IMR-90 (cell line): ENCODE measurements around the gene SPANXA1. TPM values are rescaled to one million over a fixed set of nuclear protein-coding genes. Genes with fewer than 3 reads are reported as not detected.
"Not testable (repeated sequence)": the region's sequence is repeated elsewhere in the genome, so short reads cannot be mapped to it uniquely, and the experiment has no call there.

Experiments
- ATAC-seq: fragments of 200-7000 bp; cut with Tn5 transposase; 2 replicates; pipeline ENCODE4 v1.9.1; 2020; ENCODE audit warnings: low read depth, mild to moderate bottlenecking, moderate library complexity
- BruUV-seq: library from RNA; stranded (reverse); fragments of 400-500 nt; replicated peaks from 2 replicates; lab custom pipeline; 2021; lab: Mats Ljungman, UMichigan
- CTCF ChIA-PET: fragments of 300-600 bp; formaldehyde crosslinking; extraction: SDS; loops from one replicate; lab custom pipeline; 2021; ENCODE audit warnings: antibody characterized with exemption; lab: Yijun Ruan, JAX
- POLR2A ChIA-PET: fragments of 300-600 bp; sonication (Branson Sonifier 250); formaldehyde crosslinking; loops from one replicate; lab custom pipeline; 2022; ENCODE audit warnings: antibody characterized with exemption; ENCODE audit not compliant: unreplicated experiment; lab: Charles Lee
- DNase-seq: peaks from one replicate; pipeline ENCODE4 v3.0.0; 2013
- H2AFZ ChIP-seq: replicated peaks from 2 replicates; pipeline ENCODE3; 2013; ENCODE audit warnings: low read length, mild to moderate bottlenecking; ENCODE audit not compliant: poor library complexity
- H2AK5ac ChIP-seq: 2 replicates; pipeline ENCODE4 v1.6.1; 2013; ENCODE audit warnings: low read depth, low read length, inconsistent platforms
- H2AK9ac ChIP-seq: replicated peaks from 2 replicates; pipeline ENCODE3; 2013; ENCODE audit warnings: mild to moderate bottlenecking, low read depth, low read length, moderate library complexity; ENCODE audit not compliant: poor library complexity
- H2BK120ac ChIP-seq: 2 replicates; pipeline ENCODE4 v1.6.1; 2013; ENCODE audit warnings: low read depth, low read length, inconsistent platforms
- H2BK15ac ChIP-seq: 3 replicates; pipeline ENCODE4 v1.6.1; 2013; ENCODE audit warnings: low read depth, low read length, inconsistent platforms
- H2BK20ac ChIP-seq: 2 replicates; pipeline ENCODE4 v1.6.1; 2013; ENCODE audit warnings: low read depth, mild to moderate bottlenecking, inconsistent platforms, low read length, moderate library complexity
- H2BK5ac ChIP-seq: 2 replicates; pipeline ENCODE4 v1.6.1; 2013; ENCODE audit warnings: mild to moderate bottlenecking, low read depth, low read length, inconsistent platforms; ENCODE audit not compliant: poor library complexity, severe bottlenecking
- H3K14ac ChIP-seq: replicated peaks from 2 replicates; pipeline ENCODE4 v1.6.1; 2013; ENCODE audit warnings: low read depth, low read length, inconsistent platforms
- H3K18ac ChIP-seq: 2 replicates; pipeline ENCODE4 v1.6.1; 2013; ENCODE audit warnings: low read depth, low read length, control low read depth
- H3K23ac ChIP-seq: 2 replicates; pipeline ENCODE4 v1.6.1; 2013; ENCODE audit warnings: low read depth, low read length, inconsistent platforms
- H3K27ac ChIP-seq: 2 replicates; pipeline ENCODE4 v1.5.1; 2013; ENCODE audit warnings: mild to moderate bottlenecking, control low read depth, low read length; ENCODE audit not compliant: insufficient read depth
- H3K27me3 ChIP-seq: 2 replicates; pipeline ENCODE4 v1.6.1; 2013; ENCODE audit warnings: low read length; ENCODE audit not compliant: control insufficient read depth, insufficient read depth
- H3K36me3 ChIP-seq: 2 replicates; pipeline ENCODE4 v1.6.1; 2013; ENCODE audit warnings: low read length, mixed read lengths; ENCODE audit not compliant: control insufficient read depth, insufficient read depth
- H3K4ac ChIP-seq: 2 replicates; pipeline ENCODE4 v1.6.1; 2013; ENCODE audit warnings: low read depth, low read length, inconsistent platforms
- H3K4me1 ChIP-seq: 2 replicates; pipeline ENCODE4 v1.6.1; 2013; ENCODE audit warnings: low read length, mixed read lengths; ENCODE audit not compliant: control insufficient read depth, insufficient read depth
- H3K4me2 ChIP-seq: 2 replicates; pipeline ENCODE4 v1.6.1; 2013; ENCODE audit warnings: low read depth, mild to moderate bottlenecking, control low read depth, low read length, moderate library complexity
- H3K4me3 ChIP-seq: 2 replicates; pipeline ENCODE4 v1.5.1; 2013; ENCODE audit warnings: low read depth, mild to moderate bottlenecking, control low read depth, low read length, moderate library complexity; ENCODE audit not compliant: insufficient read depth
- H3K56ac ChIP-seq: 2 replicates; pipeline ENCODE4 v1.6.1; 2013; ENCODE audit warnings: low read length, inconsistent platforms; ENCODE audit not compliant: insufficient read depth; ENCODE audit errors: extremely low read depth
- H3K79me1 ChIP-seq, 2 experiments: 2 replicates each; pipeline ENCODE4 v1.6.1; 2013; ENCODE audit warnings: low read length in 2 of 2, inconsistent platforms in 1 of 2, low read depth in 1 of 2
- H3K9ac ChIP-seq: 2 replicates; pipeline ENCODE4 v1.6.1; 2013; ENCODE audit warnings: low read depth, low read length, control low read depth
- H3K9me1 ChIP-seq: 2 replicates; pipeline ENCODE4 v1.6.1; 2013; ENCODE audit warnings: low read length, inconsistent platforms; ENCODE audit not compliant: insufficient read depth
- H3K9me3 ChIP-seq: 2 replicates; pipeline ENCODE4 v1.6.1; 2013; ENCODE audit warnings: low read length; ENCODE audit not compliant: control insufficient read depth, insufficient read depth
- H4K20me1 ChIP-seq: 2 replicates; pipeline ENCODE4 v1.6.1; 2013; ENCODE audit warnings: low read length, inconsistent platforms; ENCODE audit not compliant: insufficient read depth
- H4K5ac ChIP-seq: 2 replicates; pipeline ENCODE4 v1.6.1; 2013; ENCODE audit warnings: mild to moderate bottlenecking, low read depth, low read length, control low read depth
- H4K8ac ChIP-seq, 2 experiments: 2 replicates each; pipeline ENCODE4 v1.6.1; 2013; ENCODE audit warnings: low read depth in 2 of 2, low read length in 2 of 2, control low read depth in 1 of 2, inconsistent platforms in 1 of 2
- H4K91ac ChIP-seq: 2 replicates; pipeline ENCODE4 v1.6.1; 2013; ENCODE audit warnings: low read depth, low read length, inconsistent platforms; ENCODE audit not compliant: insufficient read depth
- FOS ChIP-seq: fragments of 150-350 bp; IDR thresholded peaks from 2 replicates; pipeline ENCODE4 v1.6.1; 2016; ENCODE audit warnings: low read depth, low read length
- RCOR1 ChIP-seq: IDR thresholded peaks from 2 replicates; pipeline ENCODE4 v1.6.1; 2012; ENCODE audit warnings: mild to moderate bottlenecking, low read length, improper control_type of control experiment; ENCODE audit not compliant: insufficient replicate concordance
- WGBS, 2 experiments: methylation state at CpG; one replicate each; pipeline versions ENCODE4 v1.1.5 to v1.1.7; 2013; ENCODE audit warnings: missing lambda C conversion rate in 2 of 2; ENCODE audit not compliant: insufficient read length in 1 of 2; ENCODE audit errors: extremely low coverage in 2 of 2; 5-methylcytosine and 5-hydroxymethylcytosine counted together
- dilution Hi-C: fragments of 300-500 bp; cut with HindIII; formaldehyde crosslinking; loops from one replicate; pipeline ENCODE4 v1.14.3; 2018; ENCODE audit warnings: low sequenced_read_pairs; ENCODE audit not compliant: unreplicated experiment
- in situ Hi-C: fragments of 300-500 bp; cut with MboI; formaldehyde crosslinking; loops from 3 replicates; pipeline ENCODE4 v1.14.3; 2019; ENCODE audit warnings: low sequenced_read_pairs, inconsistent platforms, mixed read lengths
- intact Hi-C: fragments of 100-400 bp; cut with micrococcal nuclease; formaldehyde crosslinking; loops from 2 replicates; pipeline ENCODE4 v1.10.0; 2022
- polyA plus RNA-seq, 3 experiments: library from polyadenylated mRNA; depleted of rRNA; stranded (reverse); fragments of >200 nt; gene quantifications; 2 replicates each; pipeline ENCODE4 v1.2.3, GENCODE V29; 2012; ENCODE audit warnings: low replicate concordance in 1 of 3
- total RNA-seq: library from RNA; depleted of rRNA; stranded (reverse); fragments of >200 nt; gene quantifications from 2 replicates; pipeline ENCODE4 v1.2.3, GENCODE V29; 2012
- TF ChIP-seq, protein P1 (sequence below): fragments of 150-350 bp; IDR thresholded peaks from 2 replicates; pipeline ENCODE4 v1.6.1; 2017; ENCODE audit warnings: mild to moderate bottlenecking, antibody characterized with exemption, low read length, low read depth

SPANXA1 gene
- total and polyA plus RNA-seq, 2 of the 4 experiments (the other 2 are of a cell fraction): not detected

DNA sequence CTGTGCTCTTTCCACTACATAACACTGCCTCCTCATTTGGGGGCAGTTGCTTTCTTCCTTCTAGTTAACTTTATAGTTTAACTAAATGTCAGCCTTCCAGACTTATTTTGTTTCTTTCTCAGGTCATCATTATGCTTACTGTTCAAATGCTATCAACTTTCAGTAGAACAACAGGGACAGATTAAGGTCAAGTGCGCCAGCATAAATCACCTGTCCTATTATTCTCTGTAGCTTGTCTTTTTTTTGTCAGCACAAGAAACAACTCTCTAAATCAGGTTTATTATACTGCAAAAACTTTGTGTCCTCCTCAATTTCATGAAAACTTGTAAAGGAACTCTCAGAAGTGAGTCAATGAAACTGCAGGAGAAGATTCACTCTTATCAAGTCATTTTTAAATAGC is 24.6 kb upstream of the SPANXA1 start:
- no peak overlapping the region for H3K9ac ChIP-seq
- H3K4me2 ChIP-seq: no peak overlapping the region
- no peak overlapping the region for H4K5ac ChIP-seq
- WGBS, 2 experiments: no CpG with 5 or more reads among the region's 1 CpG
- no peak overlapping the region for H2AK9ac ChIP-seq
- no peaks in the 10 kb centered on the region for H3K9me3 ChIP-seq
- TF ChIP-seq, protein P1, sequence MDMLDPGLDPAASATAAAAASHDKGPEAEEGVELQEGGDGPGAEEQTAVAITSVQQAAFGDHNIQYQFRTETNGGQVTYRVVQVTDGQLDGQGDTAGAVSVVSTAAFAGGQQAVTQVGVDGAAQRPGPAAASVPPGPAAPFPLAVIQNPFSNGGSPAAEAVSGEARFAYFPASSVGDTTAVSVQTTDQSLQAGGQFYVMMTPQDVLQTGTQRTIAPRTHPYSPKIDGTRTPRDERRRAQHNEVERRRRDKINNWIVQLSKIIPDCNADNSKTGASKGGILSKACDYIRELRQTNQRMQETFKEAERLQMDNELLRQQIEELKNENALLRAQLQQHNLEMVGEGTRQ: no peak
- TF ChIP-seq FOS: no peak
- no peak for TF ChIP-seq RCOR1
- H3K4me1 ChIP-seq: no peaks in the 10 kb centered on the region
- no peaks in the 10 kb centered on the region for H4K20me1 ChIP-seq
- H3K79me1 ChIP-seq: no peaks in the 10 kb centered on the region
- H3K27ac ChIP-seq: no peak overlapping the region
- H3K4ac ChIP-seq: no peak overlapping the region
- no peak overlapping the region for H3K18ac ChIP-seq
- in situ Hi-C loops: no loop called here
- no peak overlapping the region for H3K4me3 ChIP-seq
- ATAC-seq (no peak), DNase-seq (no peak)
- H3K27me3 ChIP-seq: no peaks in the 10 kb centered on the region
- no peak overlapping the region for H3K14ac ChIP-seq
- no peaks in the 10 kb centered on the region for H3K36me3 ChIP-seq
- intact Hi-C loops: no loop called here
- no TSS peak for BruUV-seq
- no peak overlapping the region for H4K8ac ChIP-seq
- ChIA-PET CTCF (no interaction called here), POLR2A (no interaction called here)
- no peak overlapping the region for H3K56ac ChIP-seq
- no peak overlapping the region for H2BK120ac ChIP-seq
- H3K9me1 ChIP-seq: no peaks in the 10 kb centered on the region
- H3K23ac ChIP-seq: no peak overlapping the region
- H2AK5ac ChIP-seq: no peak overlapping the region
- no peak overlapping the region for H2AFZ ChIP-seq
- dilution Hi-C loops: no loop called here
- H2BK20ac ChIP-seq: no peak overlapping the region
- no peak overlapping the region for H4K91ac ChIP-seq
- H2BK15ac ChIP-seq: no peak overlapping the region
- H2BK5ac ChIP-seq: no peak overlapping the region

DNA sequence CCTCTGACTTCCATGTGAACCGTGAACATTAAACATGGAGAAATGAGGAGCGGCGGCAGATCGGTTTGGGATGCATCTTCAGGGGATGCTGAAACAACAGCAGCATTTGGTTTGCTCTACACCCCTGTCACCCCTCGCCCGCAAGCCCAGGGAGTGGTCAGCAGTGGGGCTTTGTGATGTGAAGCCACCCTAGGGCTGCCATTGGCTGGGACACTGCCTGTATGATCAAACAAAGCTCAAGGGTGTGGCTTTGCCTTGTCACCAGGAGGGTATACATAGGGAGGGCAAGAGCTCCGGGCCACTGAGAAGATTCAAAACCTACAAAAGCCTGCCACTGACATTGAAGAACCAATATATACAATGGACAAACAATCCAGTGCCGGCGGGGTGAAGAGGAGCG is 4.9 kb upstream of the SPANXA1 start, which contains the start of gene SPANXA2:
SPANXA2 (plus strand) TSS at position 301 of the 400 bp plus-strand sequence; CDS start at position 361, 60 bp downstream.
- H3K9ac ChIP-seq, H3K4me3 ChIP-seq, H4K91ac ChIP-seq, DNase-seq, H2AFZ ChIP-seq, H3K56ac ChIP-seq, H4K20me1 ChIP-seq, H2AK9ac ChIP-seq, H2BK15ac ChIP-seq, H3K4ac ChIP-seq, in situ Hi-C loops, H2BK5ac ChIP-seq, H3K23ac ChIP-seq, H3K9me3 ChIP-seq, intact Hi-C loops, H2AK5ac ChIP-seq, H3K27me3 ChIP-seq, H2BK120ac ChIP-seq, CTCF ChIA-PET, H4K5ac ChIP-seq, ATAC-seq, H3K14ac ChIP-seq, dilution Hi-C loops, POLR2A ChIA-PET, H3K9me1 ChIP-seq, H3K27ac ChIP-seq, H3K79me1 ChIP-seq, H4K8ac ChIP-seq, H3K4me2 ChIP-seq, H3K36me3 ChIP-seq, H3K4me1 ChIP-seq, H3K18ac ChIP-seq, H2BK20ac ChIP-seq, BruUV-seq: not testable (repeated sequence)
- WGBS, 2 experiments: no CpG with 5 or more reads among the region's 10 CpGs
